ENCODE measurements around the gene CEP63. TPM values are rescaled to one million over a fixed set of nuclear protein-coding genes. Genes with fewer than 3 reads are reported as not detected.
"Not testable (repeated sequence)": the region's sequence is repeated elsewhere in the genome, so short reads cannot be mapped to it uniquely, and the experiment has no call there.

Gene CEP63
- total RNA-seq, 1 donor from 2014 or later, result 24.8 TPM

DNA sequence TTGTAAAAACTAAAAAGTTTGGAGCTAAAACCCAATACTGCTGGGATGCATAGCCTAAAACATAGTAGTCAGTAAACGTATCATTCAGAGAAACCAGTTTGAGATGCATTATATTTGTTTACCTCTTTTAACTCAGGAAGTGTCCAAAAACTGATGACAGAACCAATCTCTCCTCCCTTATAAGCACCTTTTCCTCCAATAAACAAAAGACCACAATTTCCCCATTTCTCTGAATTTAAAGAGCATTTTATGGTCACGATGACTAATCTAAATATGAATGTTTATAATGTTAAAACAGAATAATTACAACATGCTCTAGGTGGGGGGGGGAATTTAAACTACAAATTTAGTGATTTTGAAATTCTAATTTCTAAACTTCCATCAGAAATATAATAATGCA is 58.5 kb downstream of the CEP63 start:
- no peaks in the 10 kb centered on the region for H3K9me3 Mint-ChIP-seq (ENCODE audit: low read depth)
- H3K4me3 Mint-ChIP-seq (ENCODE audit: unreplicated experiment), result no peak overlapping the region
- no peaks in the 10 kb centered on the region for H3K4me1 Mint-ChIP-seq (ENCODE audit: low read depth)
- no peak for DNase-seq (ENCODE audit: low spot score)
- H3K36me3 Mint-ChIP-seq (ENCODE audit: low read depth), result peaks cover 22% of the 10 kb centered on the region
- no peaks in the 10 kb centered on the region for H3K27me3 Mint-ChIP-seq (ENCODE audit: low read depth)
- H3K27ac Mint-ChIP-seq (ENCODE audit: unreplicated experiment), result no peak overlapping the region
- TF ChIP-seq, protein P1, sequence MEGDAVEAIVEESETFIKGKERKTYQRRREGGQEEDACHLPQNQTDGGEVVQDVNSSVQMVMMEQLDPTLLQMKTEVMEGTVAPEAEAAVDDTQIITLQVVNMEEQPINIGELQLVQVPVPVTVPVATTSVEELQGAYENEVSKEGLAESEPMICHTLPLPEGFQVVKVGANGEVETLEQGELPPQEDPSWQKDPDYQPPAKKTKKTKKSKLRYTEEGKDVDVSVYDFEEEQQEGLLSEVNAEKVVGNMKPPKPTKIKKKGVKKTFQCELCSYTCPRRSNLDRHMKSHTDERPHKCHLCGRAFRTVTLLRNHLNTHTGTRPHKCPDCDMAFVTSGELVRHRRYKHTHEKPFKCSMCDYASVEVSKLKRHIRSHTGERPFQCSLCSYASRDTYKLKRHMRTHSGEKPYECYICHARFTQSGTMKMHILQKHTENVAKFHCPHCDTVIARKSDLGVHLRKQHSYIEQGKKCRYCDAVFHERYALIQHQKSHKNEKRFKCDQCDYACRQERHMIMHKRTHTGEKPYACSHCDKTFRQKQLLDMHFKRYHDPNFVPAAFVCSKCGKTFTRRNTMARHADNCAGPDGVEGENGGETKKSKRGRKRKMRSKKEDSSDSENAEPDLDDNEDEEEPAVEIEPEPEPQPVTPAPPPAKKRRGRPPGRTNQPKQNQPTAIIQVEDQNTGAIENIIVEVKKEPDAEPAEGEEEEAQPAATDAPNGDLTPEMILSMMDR (IDR thresholded peaks at IDR 0.05), result no peak

DNA sequence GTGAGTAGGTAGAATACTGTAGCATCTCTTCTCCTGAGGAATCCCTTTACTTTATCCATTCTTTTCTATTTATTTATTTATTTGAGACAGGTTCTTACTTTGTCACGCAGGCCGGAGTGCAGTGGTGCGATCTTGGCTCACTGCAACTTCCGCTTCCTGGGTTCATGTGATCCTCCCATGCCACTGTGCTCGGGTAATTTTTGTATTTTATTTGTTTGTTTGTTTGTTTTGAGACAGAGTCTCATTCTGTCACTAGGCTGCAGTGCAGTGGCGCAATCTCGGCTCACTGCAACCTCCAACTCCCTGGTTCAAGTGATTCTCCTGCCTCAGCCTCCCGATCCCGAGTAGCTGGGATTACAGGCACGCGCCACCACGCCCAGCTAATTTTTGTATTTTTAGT is 58.9 kb downstream of the CEP63 start:
- H3K27ac Mint-ChIP-seq (ENCODE audit: unreplicated experiment); H3K27me3 Mint-ChIP-seq (ENCODE audit: low read depth); DNase-seq (ENCODE audit: low spot score); H3K4me1 Mint-ChIP-seq (ENCODE audit: low read depth); H3K4me3 Mint-ChIP-seq (ENCODE audit: unreplicated experiment); H3K9me3 Mint-ChIP-seq (ENCODE audit: low read depth): not testable (repeated sequence)
- H3K36me3 Mint-ChIP-seq (ENCODE audit: low read depth), result peaks cover 26% of the 10 kb centered on the region

DNA sequence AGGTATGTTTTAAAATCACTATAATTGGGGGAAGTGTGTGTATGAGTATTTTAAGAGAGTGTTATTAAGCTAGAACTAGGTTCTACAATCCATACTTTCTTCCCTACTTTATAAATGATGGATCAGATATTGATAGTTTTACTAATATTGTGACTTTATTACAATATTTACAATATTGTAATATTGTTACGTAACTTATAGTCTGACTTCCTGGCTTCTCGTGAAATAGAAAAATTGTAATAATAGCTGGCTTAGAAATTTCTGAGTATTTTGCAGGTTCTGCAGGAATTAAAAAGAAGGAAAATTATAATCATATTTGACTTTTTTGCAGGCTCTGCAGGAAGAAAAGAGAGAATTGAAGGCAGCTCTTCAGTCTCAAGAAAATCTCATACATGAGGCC is 60.0 kb downstream of the CEP63 start:
- Mint-ChIP-seq H3K27me3 (ENCODE audit: low read depth) (no peaks in the 10 kb centered on the region), H3K9me3 (ENCODE audit: low read depth) (no peaks in the 10 kb centered on the region), H3K36me3 (ENCODE audit: low read depth) (peaks cover 34% of the 10 kb centered on the region), H3K27ac (ENCODE audit: unreplicated experiment) (no peak overlapping the region), H3K4me1 (ENCODE audit: low read depth) (peaks cover 3% of the 10 kb centered on the region), H3K4me3 (ENCODE audit: unreplicated experiment) (no peak overlapping the region)
- TF ChIP-seq, protein P1 (IDR thresholded peaks at IDR 0.05), result no peak
- no peak for DNase-seq (ENCODE audit: low spot score)

DNA sequence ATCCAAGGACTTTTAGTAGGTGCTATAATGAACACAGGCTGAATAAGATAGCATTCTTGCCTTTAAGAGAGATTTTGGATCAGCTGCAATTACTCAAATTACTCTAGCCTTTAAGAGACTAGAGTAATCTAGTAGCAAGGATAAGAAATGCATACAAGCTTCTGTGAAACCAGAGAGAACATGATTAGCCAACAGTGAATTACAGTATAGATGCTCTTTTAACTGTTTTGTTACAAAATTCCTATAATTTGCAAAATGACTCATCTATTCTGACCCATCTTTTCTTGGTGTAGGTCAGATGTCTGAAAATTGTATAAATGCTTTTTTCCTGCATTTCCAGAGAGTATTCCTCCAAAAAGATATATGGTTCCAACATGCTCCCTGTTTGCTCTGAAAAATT is 66.9 kb downstream of the CEP63 start:
- no peaks in the 10 kb centered on the region for H3K9me3 Mint-ChIP-seq (ENCODE audit: low read depth)
- TF ChIP-seq, protein P1 (IDR thresholded peaks at IDR 0.05), result no peak
- H3K4me1 Mint-ChIP-seq (ENCODE audit: low read depth), result peaks cover 3% of the 10 kb centered on the region
- no peaks in the 10 kb centered on the region for H3K27me3 Mint-ChIP-seq (ENCODE audit: low read depth)
- peaks cover 39% of the 10 kb centered on the region for H3K36me3 Mint-ChIP-seq (ENCODE audit: low read depth)
- no peak overlapping the region for H3K27ac Mint-ChIP-seq (ENCODE audit: unreplicated experiment)
- no peak for DNase-seq (ENCODE audit: low spot score)
- no peak overlapping the region for H3K4me3 Mint-ChIP-seq (ENCODE audit: unreplicated experiment)

DNA sequence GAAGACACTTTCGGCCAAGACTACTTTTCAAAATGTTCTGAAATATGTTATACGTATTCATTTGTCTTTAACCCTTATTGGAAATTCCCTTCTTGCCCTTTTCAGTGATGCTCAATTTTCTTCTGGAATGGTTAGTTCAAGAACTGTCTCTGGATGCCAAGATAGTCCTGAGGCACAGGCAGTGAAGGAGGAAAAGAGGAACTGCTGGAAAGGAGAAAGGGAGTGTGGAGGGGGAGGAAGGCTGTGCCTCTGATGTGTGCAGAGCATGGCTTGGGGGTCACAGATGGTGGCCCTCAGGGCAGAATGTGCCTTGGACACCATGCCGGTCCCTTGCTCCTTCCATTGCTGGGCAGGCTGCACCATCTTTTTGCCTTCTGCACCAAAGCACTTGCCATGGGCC is 73.7 kb downstream of the CEP63 start:
- no peak overlapping the region for H3K4me3 Mint-ChIP-seq (ENCODE audit: unreplicated experiment)
- no peak overlapping the region for H3K27ac Mint-ChIP-seq (ENCODE audit: unreplicated experiment)
- H3K4me1 Mint-ChIP-seq (ENCODE audit: low read depth), result no peaks in the 10 kb centered on the region
- TF ChIP-seq, protein P1 (IDR thresholded peaks at IDR 0.05), result no peak
- H3K36me3 Mint-ChIP-seq (ENCODE audit: low read depth), result peaks cover 33% of the 10 kb centered on the region
- H3K9me3 Mint-ChIP-seq (ENCODE audit: low read depth), result no peaks in the 10 kb centered on the region
- no peak for DNase-seq (ENCODE audit: low spot score)
- no peaks in the 10 kb centered on the region for H3K27me3 Mint-ChIP-seq (ENCODE audit: low read depth)

DNA sequence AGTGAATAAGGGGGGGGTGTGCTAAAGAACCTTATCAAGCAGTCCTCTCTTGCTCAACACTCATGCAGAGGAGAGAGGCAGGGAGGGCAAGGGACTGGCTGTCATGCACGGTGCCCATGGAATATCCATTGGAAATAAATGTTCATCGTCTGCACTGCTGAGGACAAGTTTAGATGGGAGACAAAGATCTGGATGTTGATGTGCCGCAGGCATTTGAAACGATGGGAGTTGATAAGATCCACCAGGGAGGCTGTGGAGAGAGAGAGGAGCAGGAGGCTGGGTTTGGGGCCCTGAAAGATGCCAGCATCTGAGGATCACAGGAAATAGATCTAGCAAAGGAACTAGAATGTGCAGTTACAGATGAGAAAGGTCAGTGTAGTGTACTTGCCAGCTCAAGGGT is 76.2 kb downstream of the CEP63 start:
- H3K27me3 Mint-ChIP-seq (ENCODE audit: low read depth), result no peaks in the 10 kb centered on the region
- H3K27ac Mint-ChIP-seq (ENCODE audit: unreplicated experiment), result no peak overlapping the region
- H3K36me3 Mint-ChIP-seq (ENCODE audit: low read depth), result peaks cover 33% of the 10 kb centered on the region
- no peak overlapping the region for H3K4me3 Mint-ChIP-seq (ENCODE audit: unreplicated experiment)
- no peak for DNase-seq (ENCODE audit: low spot score)
- TF ChIP-seq, protein P1 (IDR thresholded peaks at IDR 0.05), result no peak
- no peaks in the 10 kb centered on the region for H3K9me3 Mint-ChIP-seq (ENCODE audit: low read depth)
- H3K4me1 Mint-ChIP-seq (ENCODE audit: low read depth), result no peaks in the 10 kb centered on the region

Data from chondrocyte (in vitro differentiated cells).